ENCODE data around the gene GDPD1. TPM values are rescaled to one million over a fixed set of nuclear protein-coding genes. Genes with fewer than 3 reads are reported as not detected.
"Not testable (repeated sequence)": the region's sequence is repeated elsewhere in the genome, so short reads cannot be mapped to it uniquely, and the experiment has no call there.

The GDPD1 gene
- total RNA-seq, 1 donor from 2014 or later: 2.7 TPM

DNA sequence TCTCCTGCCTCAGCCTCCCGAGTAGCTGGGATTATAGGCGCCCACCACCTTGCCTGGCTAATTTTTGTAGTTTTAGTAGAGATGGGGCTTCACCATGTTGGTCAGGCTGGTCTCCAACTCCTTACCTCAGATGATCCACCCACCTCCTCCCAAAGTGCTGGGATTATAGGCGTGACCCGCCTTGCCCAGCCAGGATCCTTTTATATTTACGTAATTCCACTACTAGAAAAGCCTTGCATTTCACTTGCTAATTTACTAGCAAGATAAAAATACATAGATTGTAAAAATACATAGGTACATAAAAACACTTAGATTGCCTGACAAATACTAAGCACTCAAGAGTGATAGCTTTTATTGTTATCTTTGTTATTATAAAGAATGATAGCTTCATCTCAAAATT is 47.5 kb downstream of the GDPD1 start:
- no peak overlapping the region for H3K27ac Mint-ChIP-seq
- no peak for DNase-seq (ENCODE audit: low spot score)
- intact Hi-C loops (cut with micrococcal nuclease): loop anchor here (5.0 kb wide), 1 partner anchor 325 kb away; no protein-coding TSS in a partner anchor
- no peaks in the 10 kb centered on the region for H3K9me3 Mint-ChIP-seq
- H3K4me3 Mint-ChIP-seq: no peak overlapping the region
- H3K36me3 Mint-ChIP-seq (ENCODE audit: low read depth): no peaks in the 10 kb centered on the region
- H3K27me3 Mint-ChIP-seq (ENCODE audit: insufficient read depth): peaks cover 4% of the 10 kb centered on the region
- no peaks in the 10 kb centered on the region for H3K4me1 Mint-ChIP-seq (ENCODE audit: low read depth)

- Mint-ChIP-seq H3K4me3 (no peak overlapping the region), H3K27me3 (ENCODE audit: insufficient read depth) (peaks cover 4% of the 10 kb centered on the region), H3K9me3 (no peaks in the 10 kb centered on the region), H3K36me3 (ENCODE audit: low read depth) (no peaks in the 10 kb centered on the region), H3K4me1 (ENCODE audit: low read depth) (peaks cover 5% of the 10 kb centered on the region), H3K27ac (no peak overlapping the region)
- no peak for DNase-seq (ENCODE audit: low spot score)
- intact Hi-C loops (cut with micrococcal nuclease): no loop called here
These were observed 55.3 kb downstream of the GDPD1 start for GRCh38 chr17:59275618-59276017.

DNA sequence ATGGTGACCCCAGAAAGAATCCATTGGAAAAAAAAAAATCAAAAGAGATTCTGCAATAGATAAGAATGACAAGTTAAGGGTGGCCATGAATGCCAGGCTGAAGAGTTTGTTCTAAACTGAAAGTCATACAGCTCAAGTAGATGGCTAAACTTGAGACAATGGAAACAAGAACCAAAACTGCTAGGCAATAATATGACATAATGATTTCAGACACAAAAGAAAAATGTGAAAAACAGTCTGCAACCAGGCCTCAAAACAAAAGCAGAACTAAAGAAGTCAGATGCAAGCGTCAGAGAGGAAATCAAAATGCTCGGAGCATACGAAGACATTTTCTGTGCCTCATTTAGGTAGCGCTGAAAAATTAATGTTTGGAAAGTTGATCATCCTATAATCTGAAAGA is 56.7 kb downstream of the GDPD1 start:
- H3K4me3 Mint-ChIP-seq: no peak overlapping the region
- no peaks in the 10 kb centered on the region for H3K36me3 Mint-ChIP-seq (ENCODE audit: low read depth)
- no peak for DNase-seq (ENCODE audit: low spot score)
- H3K27me3 Mint-ChIP-seq (ENCODE audit: insufficient read depth): no peaks in the 10 kb centered on the region
- peaks cover 5% of the 10 kb centered on the region for H3K4me1 Mint-ChIP-seq (ENCODE audit: low read depth)
- intact Hi-C loops (cut with micrococcal nuclease): no loop called here
- no peaks in the 10 kb centered on the region for H3K9me3 Mint-ChIP-seq
- H3K27ac Mint-ChIP-seq: peak overlapping the region; percentile 34

- Mint-ChIP-seq H3K27me3 (ENCODE audit: insufficient read depth) (no peaks in the 10 kb centered on the region), H3K4me1 (ENCODE audit: low read depth) (peaks cover 5% of the 10 kb centered on the region), H3K36me3 (ENCODE audit: low read depth) (no peaks in the 10 kb centered on the region), H3K27ac (no peak overlapping the region), H3K9me3 (no peaks in the 10 kb centered on the region), H3K4me3 (no peak overlapping the region)
- intact Hi-C loops (cut with micrococcal nuclease): no loop called here
- DNase-seq (ENCODE audit: low spot score): no peak
These were observed 58.1 kb downstream of the GDPD1 start for GRCh38 chr17:59278406-59278805.

- intact Hi-C loops (cut with micrococcal nuclease): no loop called here
- Mint-ChIP-seq H3K4me3 (no peak overlapping the region), H3K4me1 (ENCODE audit: low read depth) (no peaks in the 10 kb centered on the region), H3K36me3 (ENCODE audit: low read depth) (no peaks in the 10 kb centered on the region), H3K27me3 (ENCODE audit: insufficient read depth) (peaks cover 3% of the 10 kb centered on the region), H3K27ac (no peak overlapping the region), H3K9me3 (no peaks in the 10 kb centered on the region)
- DNase-seq (ENCODE audit: low spot score): no peak
These were observed 64.0 kb downstream of the GDPD1 start for GRCh38 chr17:59284317-59284716.

DNA sequence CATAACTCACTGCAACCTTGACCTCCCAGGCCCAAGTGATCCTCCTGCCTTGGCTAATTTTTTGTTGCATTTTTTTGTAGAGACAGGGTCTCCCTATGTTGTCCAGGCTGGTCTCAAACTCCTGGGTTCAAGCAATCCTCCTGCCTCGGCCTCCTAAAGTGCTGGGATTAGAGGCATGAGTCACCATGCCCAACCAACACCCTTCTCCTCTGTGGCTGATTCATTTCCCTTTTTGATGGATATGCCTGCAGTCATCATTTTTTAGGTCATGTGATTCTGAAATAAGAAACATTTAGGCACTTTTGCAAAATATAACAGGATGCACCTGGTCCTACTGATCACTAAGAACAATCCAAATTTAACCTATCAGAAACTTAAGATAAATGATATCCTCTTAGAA is 67.1 kb downstream of the GDPD1 start:
- no peak for DNase-seq (ENCODE audit: low spot score)
- Mint-ChIP-seq H3K36me3 (ENCODE audit: low read depth) (no peaks in the 10 kb centered on the region), H3K9me3 (no peaks in the 10 kb centered on the region), H3K27ac (no peak overlapping the region), H3K27me3 (ENCODE audit: insufficient read depth) (peaks cover 7% of the 10 kb centered on the region), H3K4me3 (no peak overlapping the region), H3K4me1 (ENCODE audit: low read depth) (no peaks in the 10 kb centered on the region)
- intact Hi-C loops (cut with micrococcal nuclease): no loop called here

- intact Hi-C loops (cut with micrococcal nuclease): no loop called here
- H3K9me3 Mint-ChIP-seq: no peaks in the 10 kb centered on the region
- H3K36me3 Mint-ChIP-seq (ENCODE audit: low read depth): no peaks in the 10 kb centered on the region
- no peak overlapping the region for H3K4me3 Mint-ChIP-seq
- no peak for DNase-seq (ENCODE audit: low spot score)
- H3K4me1 Mint-ChIP-seq (ENCODE audit: low read depth): no peaks in the 10 kb centered on the region
- no peak overlapping the region for H3K27ac Mint-ChIP-seq
- peaks cover 7% of the 10 kb centered on the region for H3K27me3 Mint-ChIP-seq (ENCODE audit: insufficient read depth)
These were observed 67.6 kb downstream of the GDPD1 start for GRCh38 chr17:59287891-59288290.

DNA sequence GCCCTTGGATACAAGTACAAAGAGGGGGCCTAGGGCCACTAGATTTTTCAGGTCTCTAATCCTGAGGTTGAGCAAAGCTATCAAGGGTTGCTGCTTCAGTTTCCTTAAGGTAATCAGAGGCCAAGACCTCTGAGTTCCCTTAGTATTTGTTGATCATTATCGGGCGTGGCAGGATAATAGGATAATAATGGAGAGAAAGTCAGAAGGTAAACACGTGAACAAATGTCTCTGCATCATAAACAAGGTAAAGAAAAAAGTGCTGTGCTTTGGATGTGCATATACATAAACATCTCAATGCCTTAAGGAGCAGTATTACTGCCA is 69.6 kb downstream of the GDPD1 start:
- H3K36me3 Mint-ChIP-seq (ENCODE audit: low read depth): no peaks in the 10 kb centered on the region
- H3K4me3 Mint-ChIP-seq: no peak overlapping the region
- no peak overlapping the region for H3K27ac Mint-ChIP-seq

GRCh38 chr17:59290302-59290998 is 70.1 kb downstream of the GDPD1 start:
- H3K4me3 Mint-ChIP-seq; intact Hi-C loops (cut with micrococcal nuclease); H3K27me3 Mint-ChIP-seq (ENCODE audit: insufficient read depth); H3K4me1 Mint-ChIP-seq (ENCODE audit: low read depth); H3K36me3 Mint-ChIP-seq (ENCODE audit: low read depth); DNase-seq (ENCODE audit: low spot score); H3K9me3 Mint-ChIP-seq; H3K27ac Mint-ChIP-seq: not testable (repeated sequence)

More for the DNA sequence above, 69.6 kb downstream of the GDPD1 start:
- DNase-seq (ENCODE audit: low spot score): no peak
- H3K9me3 Mint-ChIP-seq: no peaks in the 10 kb centered on the region
- H3K27me3 Mint-ChIP-seq (ENCODE audit: insufficient read depth): peaks cover 7% of the 10 kb centered on the region
- intact Hi-C loops (cut with micrococcal nuclease): no loop called here
- H3K4me1 Mint-ChIP-seq (ENCODE audit: low read depth): no peaks in the 10 kb centered on the region

- intact Hi-C loops (cut with micrococcal nuclease): no loop called here
- DNase-seq (ENCODE audit: low spot score): no peak
- Mint-ChIP-seq H3K9me3 (no peaks in the 10 kb centered on the region), H3K4me3 (no peak overlapping the region), H3K27me3 (ENCODE audit: insufficient read depth) (peaks cover 4% of the 10 kb centered on the region), H3K4me1 (ENCODE audit: low read depth) (no peaks in the 10 kb centered on the region), H3K36me3 (ENCODE audit: low read depth) (no peaks in the 10 kb centered on the region), H3K27ac (no peak overlapping the region)
These were observed 71.8 kb downstream of the GDPD1 start for GRCh38 chr17:59292174-59292523.

DNA sequence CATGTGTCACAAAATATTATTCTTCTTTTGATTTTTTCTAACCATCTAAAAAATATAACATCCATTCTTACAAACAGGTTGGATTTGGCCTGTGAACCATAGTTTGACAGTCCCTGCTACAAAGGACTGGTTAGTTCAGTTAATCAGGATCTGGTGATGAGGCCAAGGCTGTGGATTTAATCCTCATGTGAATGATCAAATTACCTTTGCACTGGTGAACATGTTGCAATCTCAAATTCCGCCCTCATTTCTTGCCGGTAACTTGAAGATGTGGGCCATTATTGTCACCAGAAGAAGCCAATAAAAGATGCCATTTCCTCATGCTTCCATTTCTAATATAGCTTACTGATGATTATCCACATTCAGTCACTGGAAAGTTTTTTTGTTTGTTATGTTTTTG is 75.9 kb downstream of the GDPD1 start:
- H3K4me3 Mint-ChIP-seq: no peak overlapping the region
- no peaks in the 10 kb centered on the region for H3K9me3 Mint-ChIP-seq
- H3K27ac Mint-ChIP-seq: no peak overlapping the region
- intact Hi-C loops (cut with micrococcal nuclease): no loop called here
- no peak for DNase-seq (ENCODE audit: low spot score)
- H3K36me3 Mint-ChIP-seq (ENCODE audit: low read depth): no peaks in the 10 kb centered on the region
- peaks cover 2% of the 10 kb centered on the region for H3K27me3 Mint-ChIP-seq (ENCODE audit: insufficient read depth)
- no peaks in the 10 kb centered on the region for H3K4me1 Mint-ChIP-seq (ENCODE audit: low read depth)

DNA sequence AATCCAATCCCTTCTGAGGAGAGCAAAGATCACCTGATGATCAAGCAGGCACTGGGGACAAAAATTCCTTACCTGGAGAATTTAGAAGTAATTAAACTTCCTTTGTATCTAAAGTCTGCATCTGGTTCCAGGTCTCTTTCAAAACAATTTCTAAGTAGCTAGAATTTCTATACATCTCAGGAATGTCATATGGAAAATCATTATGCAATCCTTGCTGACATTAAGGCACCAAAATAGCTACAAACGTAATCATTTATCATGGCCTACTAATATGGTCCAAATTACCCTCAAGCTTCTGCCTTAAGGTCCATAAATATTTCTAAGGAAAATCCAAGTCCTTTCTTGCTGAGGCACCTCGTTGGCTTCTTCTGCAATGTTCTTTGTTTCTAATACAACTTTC is 78.2 kb downstream of the GDPD1 start:
- intact Hi-C loops (cut with micrococcal nuclease): no loop called here

GRCh38 chr17:59299400-59300092 is 79.2 kb downstream of the GDPD1 start:
- H3K27me3 Mint-ChIP-seq (ENCODE audit: insufficient read depth): peaks cover 3% of the 10 kb centered on the region
- no peaks in the 10 kb centered on the region for H3K4me1 Mint-ChIP-seq (ENCODE audit: low read depth)
- no peaks in the 10 kb centered on the region for H3K9me3 Mint-ChIP-seq
- no peak overlapping the region for H3K4me3 Mint-ChIP-seq
- DNase-seq (ENCODE audit: low spot score): no peak
- no peak overlapping the region for H3K27ac Mint-ChIP-seq
- no peaks in the 10 kb centered on the region for H3K36me3 Mint-ChIP-seq (ENCODE audit: low read depth)
- intact Hi-C loops (cut with micrococcal nuclease): no loop called here

More for the DNA sequence above, 78.2 kb downstream of the GDPD1 start:
- Mint-ChIP-seq H3K27ac (no peak overlapping the region), H3K9me3 (no peaks in the 10 kb centered on the region), H3K4me1 (ENCODE audit: low read depth) (no peaks in the 10 kb centered on the region), H3K27me3 (ENCODE audit: insufficient read depth) (no peaks in the 10 kb centered on the region), H3K4me3 (no peak overlapping the region), H3K36me3 (ENCODE audit: low read depth) (no peaks in the 10 kb centered on the region)
- DNase-seq (ENCODE audit: low spot score): no peak

DNA sequence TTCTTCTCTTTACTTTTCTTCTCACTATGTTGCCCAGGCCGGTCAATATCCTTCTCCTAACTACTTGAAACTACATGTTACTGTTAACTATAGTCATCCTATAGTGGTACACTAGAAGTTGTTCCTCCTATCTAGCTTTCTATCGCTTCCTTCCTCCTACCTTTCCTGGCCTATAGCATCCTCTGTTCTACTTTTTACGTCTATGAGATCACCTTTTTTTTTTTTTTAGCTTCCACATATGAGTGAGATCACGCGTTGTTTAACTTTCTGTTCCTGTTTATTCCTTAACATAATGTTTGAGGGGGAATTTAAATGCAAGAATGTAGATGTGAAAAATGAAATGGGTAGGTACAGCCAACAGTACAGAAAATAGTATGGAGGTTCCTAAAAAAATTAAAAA is 80.6 kb downstream of the GDPD1 start:
- H3K27me3 Mint-ChIP-seq (ENCODE audit: insufficient read depth): peaks cover 3% of the 10 kb centered on the region

More for the DNA sequence above, 80.6 kb downstream of the GDPD1 start:
- intact Hi-C loops (cut with micrococcal nuclease): no loop called here
- H3K4me1 Mint-ChIP-seq (ENCODE audit: low read depth): no peaks in the 10 kb centered on the region
- H3K4me3 Mint-ChIP-seq: no peak overlapping the region
- no peaks in the 10 kb centered on the region for H3K36me3 Mint-ChIP-seq (ENCODE audit: low read depth)
- DNase-seq (ENCODE audit: low spot score): no peak
- H3K9me3 Mint-ChIP-seq: no peaks in the 10 kb centered on the region
- H3K27ac Mint-ChIP-seq: no peak overlapping the region

Data from activated T-helper 1 cell treated with anti-CD3 and anti-CD28 coated beads, Interleukin-12 subunit alpha, Interleukin-12 subunit beta, Interleukin-2, Interleukin-4 antibody, amounts not matched to agents 30 ng/mL and 10 ng/mL and 1 ng/mL, durations not matched to agents 14 hours and 24 hours and 36 hours (primary cell).